K562 (cell line): Measurements from ENCODE around the gene CRYBB1. TPM values are rescaled to one million over a fixed set of nuclear protein-coding genes. Genes with fewer than 3 reads are reported as not detected.

Experiments used
- ATAC-seq: fragments of 200-7000 bp; cut with Tn5 transposase; 3 replicates; pipeline ENCODE4 v1.9.1; 2020; ENCODE audit warnings: moderate library complexity
- BruUV-seq: library from RNA; stranded (reverse); fragments of 400-500 nt; replicated peaks from 2 replicates; lab custom pipeline; 2021; lab: Mats Ljungman, UMichigan
- CTCF ChIA-PET: fragments of 300-600 bp; formaldehyde crosslinking; extraction: SDS; loops from one replicate; lab custom pipeline; 2021; ENCODE audit warnings: low intra/inter-chr PET ratio; lab: Yijun Ruan, JAX
- POLR2A ChIA-PET: fragments of 300-600, 350-650 bp; sonication (Branson Sonifier 250); formaldehyde crosslinking; extraction: SDS; loops from one replicate; lab custom pipeline; 2021; ENCODE audit warnings: antibody characterized with exemption, inconsistent platforms; lab: Yijun Ruan, JAX
- DNase-seq, 4 experiments: peaks; one replicate each; pipeline versions ENCODE4 v3.0.0 to v3.0.0-alpha.2; 2011 to 2018; ENCODE audit warnings: low spot score in 3 of 4, mixed read lengths in 3 of 4; ENCODE audit errors: extremely low read depth in 1 of 4
- FAIRE-seq: peaks from 2 replicates; lab custom pipeline; 2011; peaks lifted over from hg19 to GRCh38; lab: Jason Lieb, UNC
- H2AFZ ChIP-seq: 2 replicates; pipeline ENCODE4 v1.6.0; 2011; ENCODE audit warnings: low read depth, low read length, control low read depth, inconsistent platforms
- H3K27ac ChIP-seq: fragments of 200-600 bp; 3 replicates; pipeline ENCODE4 v1.8.0; 2011; ENCODE audit warnings: low read depth, mild to moderate bottlenecking, control low read depth, inconsistent platforms, low read length, moderate library complexity, mixed read lengths; ENCODE audit errors: extremely low read depth
- H3K27me3 ChIP-seq, 2 experiments: fragments of 300-600 bp in 1 of 2; 2 replicates in 1 of 2; 3 replicates in 1 of 2; pipeline versions ENCODE4 v1.6.0 to v1.8.0; 2011; ENCODE audit warnings: inconsistent platforms in 2 of 2, low read length in 2 of 2, mild to moderate bottlenecking in 1 of 2, mixed read lengths in 1 of 2, moderate library complexity in 1 of 2; ENCODE audit not compliant: control insufficient read depth in 2 of 2, insufficient read depth in 2 of 2
- H3K36me3 ChIP-seq: fragments of 300-600 bp; 3 replicates; pipeline ENCODE4 v1.8.0; 2011; ENCODE audit warnings: mild to moderate bottlenecking, low read length, inconsistent platforms; ENCODE audit not compliant: control insufficient read depth, insufficient read depth
- H3K4me1 ChIP-seq, 2 experiments: fragments of 200-600 bp in 1 of 2; replicated peaks in 1 of 2; 2 replicates in 1 of 2; 3 replicates in 1 of 2; pipeline versions ENCODE4 v1.5.1 to v1.8.0; 2011; ENCODE audit warnings: inconsistent platforms in 2 of 2, low read length in 2 of 2, mild to moderate bottlenecking in 1 of 2, mixed read lengths in 1 of 2, moderate library complexity in 1 of 2; ENCODE audit not compliant: control insufficient read depth in 2 of 2, insufficient read depth in 2 of 2
- H3K4me2 ChIP-seq: 2 replicates; pipeline ENCODE4 v1.6.1; 2011; ENCODE audit warnings: low read length, control low read depth, inconsistent platforms, mixed read lengths; ENCODE audit not compliant: insufficient read depth
- H3K4me3 ChIP-seq: fragments of 200-600 bp; sonication (generic), shearing (Covaris generic); 2 replicates; pipeline ENCODE4 v1.5.1; 2016; ENCODE audit warnings: control low read depth, inconsistent platforms
- H3K79me2 ChIP-seq: fragments of 200-600 bp; 3 replicates; pipeline ENCODE4 v1.8.0; 2011; ENCODE audit warnings: low read length, inconsistent platforms; ENCODE audit not compliant: control insufficient read depth, insufficient read depth
- H3K9ac ChIP-seq, 2 experiments: 2 replicates each; pipeline versions ENCODE4 v1.6.0 to v1.6.1; 2011; ENCODE audit warnings: low read depth in 2 of 2, low read length in 2 of 2, control low read depth in 1 of 2, inconsistent platforms in 1 of 2, mild to moderate bottlenecking in 1 of 2, mixed read lengths in 1 of 2; ENCODE audit not compliant: insufficient read depth in 1 of 2
- H3K9me1 ChIP-seq: one replicate; pipeline ENCODE4 v1.6.0; 2011; ENCODE audit warnings: inconsistent platforms, mild to moderate bottlenecking, low read length, moderate library complexity; ENCODE audit not compliant: control insufficient read depth, insufficient read depth
- H3K9me3 ChIP-seq: replicated peaks from 2 replicates; pipeline ENCODE4 v1.5.1; 2011; ENCODE audit warnings: low read depth, low read length, inconsistent platforms; ENCODE audit not compliant: control insufficient read depth, insufficient read depth
- H4K20me1 ChIP-seq: replicated peaks from 2 replicates; pipeline ENCODE4 v1.6.1; 2011; ENCODE audit warnings: low read length, inconsistent platforms, mixed read lengths; ENCODE audit not compliant: control insufficient read depth, insufficient read depth
- ARID2 ChIP-seq: fragments of 450-650 bp; IDR thresholded peaks from 2 replicates; pipeline ENCODE4 v1.6.1; 2017; ENCODE audit warnings: antibody characterized with exemption, mild to moderate bottlenecking
- WGBS: fragments of 100-300 bp; shearing (Covaris generic); methylation state at CpG from one replicate; pipeline ENCODE4 v1.1.6; 2016; ENCODE audit warnings: low coverage, mixed read lengths; ENCODE audit not compliant: insufficient coverage; ENCODE audit errors: missing lambda C conversion rate; 5-methylcytosine and 5-hydroxymethylcytosine counted together
- in situ Hi-C: fragments of 300-500 bp; cut with MboI; formaldehyde crosslinking; loops from 4 replicates; pipeline ENCODE4 v1.15.0; 2018; ENCODE audit warnings: inconsistent platforms, mixed read lengths
- intact Hi-C: fragments of 100-400 bp; cut with micrococcal nuclease; formaldehyde crosslinking; loops from 2 replicates; pipeline ENCODE4 v1.14.2; 2022
- polyA plus RNA-seq, 8 experiments: library from polyadenylated mRNA; depleted of rRNA in 4 of 8; stranded (reverse) in 5 of 8; unstranded in 3 of 8; fragments of >200 nt; fragmentation: Nextera tagmentation in 2 of 8; fragmentation: Illumina TruSeq in 1 of 8; extraction: Ambion mirVana in 2 of 8; extraction: Trizol in 1 of 8; gene quantifications; 2 replicates each; pipeline versions ENCODE4 v1.2.1 to v1.2.3, GENCODE V29; 2011 to 2014; ENCODE audit warnings: inconsistent platforms in 1 of 8, missing spikeins in 1 of 8
- total RNA-seq, 7 experiments: library from RNA; depleted of rRNA in 6 of 7; stranded (reverse); fragments of >200 nt in 6 of 7; fragmentation: Illumina TruSeq in 2 of 7; extraction: Trizol in 2 of 7; gene quantifications; 2 replicates each; pipeline versions ENCODE4 v1.2.1 to v1.2.3, GENCODE V29; 2011 to 2021; ENCODE audit warnings: low replicate concordance in 1 of 7
- TF ChIP-seq, protein P1 (sequence below): sonication (generic); formaldehyde crosslinking; IDR thresholded peaks from 2 replicates; pipeline ENCODE4 v1.8.1; 2023; ENCODE audit warnings: missing genetic modification reagents, mild to moderate bottlenecking, borderline replicate concordance

The CRYBB1 gene
- total and polyA plus RNA-seq, 9 of the 15 experiments (the other 6 are each of a cell fraction or from before 2014, with no cell fraction given): 0.16 to 0.45 (median 0.33) TPM; not detected in 2

GRCh38 chr22:26565181-26565580 lies 52.6 kb downstream of the CRYBB1 start:
- Histone ChIP-seq H3K9me1 (no peaks in the 10 kb centered on the region), H3K9ac (no peak overlapping the region; a peak in 1 of 4 replicates), H3K36me3 (peaks cover 64% of the 10 kb centered on the region), H3K4me3 (no peak overlapping the region), H3K79me2 (peaks cover 92% of the 10 kb centered on the region), H3K9me3 (no peaks in the 10 kb centered on the region), H3K4me1 (peaks cover 5 to 8% of the 10 kb centered on the region in 2 experiments; a peak in 3 of 5 replicates), H4K20me1 (peaks cover 43% of the 10 kb centered on the region), H3K27me3 (no peaks in the 10 kb centered on the region), H3K4me2 (no peak overlapping the region), H3K27ac (no peak overlapping the region), H2AFZ (no peak overlapping the region)
- intact Hi-C loops (no loop called here), in situ Hi-C loops (no loop called here)
- 98% methylated on average over 5 of the region's 6 CpGs for WGBS
- BruUV-seq: no TSS peak
- FAIRE-seq (no peak), DNase-seq (no peak), ATAC-seq (no peak)
- ChIA-PET POLR2A (interaction anchor here (0.7 kb wide), 1 partner anchor 182 kb away, joined by 3 read pairs; no protein-coding TSS in a partner anchor), CTCF (no interaction called here)
- TF ChIP-seq, protein P1, sequence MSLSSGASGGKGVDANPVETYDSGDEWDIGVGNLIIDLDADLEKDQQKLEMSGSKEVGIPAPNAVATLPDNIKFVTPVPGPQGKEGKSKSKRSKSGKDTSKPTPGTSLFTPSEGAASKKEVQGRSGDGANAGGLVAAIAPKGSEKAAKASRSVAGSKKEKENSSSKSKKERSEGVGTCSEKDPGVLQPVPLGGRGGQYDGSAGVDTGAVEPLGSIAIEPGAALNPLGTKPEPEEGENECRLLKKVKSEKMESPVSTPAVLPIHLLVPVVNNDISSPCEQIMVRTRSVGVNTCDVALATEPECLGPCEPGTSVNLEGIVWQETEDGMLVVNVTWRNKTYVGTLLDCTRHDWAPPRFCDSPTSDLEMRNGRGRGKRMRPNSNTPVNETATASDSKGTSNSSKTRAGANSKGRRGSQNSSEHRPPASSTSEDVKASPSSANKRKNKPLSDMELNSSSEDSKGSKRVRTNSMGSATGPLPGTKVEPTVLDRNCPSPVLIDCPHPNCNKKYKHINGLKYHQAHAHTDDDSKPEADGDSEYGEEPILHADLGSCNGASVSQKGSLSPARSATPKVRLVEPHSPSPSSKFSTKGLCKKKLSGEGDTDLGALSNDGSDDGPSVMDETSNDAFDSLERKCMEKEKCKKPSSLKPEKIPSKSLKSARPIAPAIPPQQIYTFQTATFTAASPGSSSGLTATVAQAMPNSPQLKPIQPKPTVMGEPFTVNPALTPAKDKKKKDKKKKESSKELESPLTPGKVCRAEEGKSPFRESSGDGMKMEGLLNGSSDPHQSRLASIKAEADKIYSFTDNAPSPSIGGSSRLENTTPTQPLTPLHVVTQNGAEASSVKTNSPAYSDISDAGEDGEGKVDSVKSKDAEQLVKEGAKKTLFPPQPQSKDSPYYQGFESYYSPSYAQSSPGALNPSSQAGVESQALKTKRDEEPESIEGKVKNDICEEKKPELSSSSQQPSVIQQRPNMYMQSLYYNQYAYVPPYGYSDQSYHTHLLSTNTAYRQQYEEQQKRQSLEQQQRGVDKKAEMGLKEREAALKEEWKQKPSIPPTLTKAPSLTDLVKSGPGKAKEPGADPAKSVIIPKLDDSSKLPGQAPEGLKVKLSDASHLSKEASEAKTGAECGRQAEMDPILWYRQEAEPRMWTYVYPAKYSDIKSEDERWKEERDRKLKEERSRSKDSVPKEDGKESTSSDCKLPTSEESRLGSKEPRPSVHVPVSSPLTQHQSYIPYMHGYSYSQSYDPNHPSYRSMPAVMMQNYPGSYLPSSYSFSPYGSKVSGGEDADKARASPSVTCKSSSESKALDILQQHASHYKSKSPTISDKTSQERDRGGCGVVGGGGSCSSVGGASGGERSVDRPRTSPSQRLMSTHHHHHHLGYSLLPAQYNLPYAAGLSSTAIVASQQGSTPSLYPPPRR (CRISPR knock-in tag): no peak
- no peak for TF ChIP-seq ARID2
